ENCODE data around the gene MRTO4.
"Not testable (repeated sequence)": the region's sequence is repeated elsewhere in the genome, so short reads cannot be mapped to it uniquely, and the experiment has no call there.

Gene MRTO4

DNA sequence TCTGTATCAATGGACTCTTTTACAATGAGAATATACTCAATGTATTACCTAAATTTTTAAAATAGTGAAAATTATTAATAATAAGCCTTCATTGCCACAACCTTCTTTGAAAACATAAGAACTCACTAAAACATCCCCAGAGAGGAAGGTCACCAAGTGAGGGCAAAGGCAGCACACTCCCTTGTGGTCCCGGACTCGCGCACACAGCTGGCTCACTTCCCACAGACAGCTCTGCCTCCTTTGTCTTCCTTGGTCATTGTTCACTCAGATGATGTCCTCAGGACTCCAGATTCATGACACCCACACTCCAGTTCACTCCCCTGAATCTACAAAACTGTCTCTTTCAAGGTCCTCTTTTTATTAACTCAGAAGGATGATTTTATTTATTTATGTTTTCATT, 22.4 kb upstream of the MRTO4 start:
- DNase-seq = no peak

DNA sequence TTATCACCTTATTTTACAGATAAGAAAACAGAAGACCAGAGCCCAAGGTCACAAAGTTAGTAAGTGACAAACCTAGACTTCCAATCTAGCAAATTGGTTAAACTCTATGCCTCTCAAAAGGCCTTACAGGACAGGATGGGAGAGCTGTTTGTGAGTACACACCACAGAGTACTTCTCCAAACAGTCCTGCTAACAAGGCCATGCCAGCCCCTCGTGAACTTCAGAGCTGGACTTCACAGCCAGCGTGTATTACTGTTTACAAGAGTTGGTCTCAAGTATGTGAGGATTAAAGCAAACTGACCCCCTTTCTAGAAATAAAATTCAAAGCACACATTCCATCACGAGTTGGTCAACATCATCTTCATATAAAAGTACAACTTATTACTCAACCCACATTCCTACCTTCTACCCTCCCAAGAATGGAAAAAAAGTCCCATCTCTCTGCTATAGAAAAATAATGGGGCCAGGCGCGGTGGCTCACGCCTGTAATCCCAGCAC, 21.7 kb upstream of the MRTO4 start:
- no peak for DNase-seq

DNA sequence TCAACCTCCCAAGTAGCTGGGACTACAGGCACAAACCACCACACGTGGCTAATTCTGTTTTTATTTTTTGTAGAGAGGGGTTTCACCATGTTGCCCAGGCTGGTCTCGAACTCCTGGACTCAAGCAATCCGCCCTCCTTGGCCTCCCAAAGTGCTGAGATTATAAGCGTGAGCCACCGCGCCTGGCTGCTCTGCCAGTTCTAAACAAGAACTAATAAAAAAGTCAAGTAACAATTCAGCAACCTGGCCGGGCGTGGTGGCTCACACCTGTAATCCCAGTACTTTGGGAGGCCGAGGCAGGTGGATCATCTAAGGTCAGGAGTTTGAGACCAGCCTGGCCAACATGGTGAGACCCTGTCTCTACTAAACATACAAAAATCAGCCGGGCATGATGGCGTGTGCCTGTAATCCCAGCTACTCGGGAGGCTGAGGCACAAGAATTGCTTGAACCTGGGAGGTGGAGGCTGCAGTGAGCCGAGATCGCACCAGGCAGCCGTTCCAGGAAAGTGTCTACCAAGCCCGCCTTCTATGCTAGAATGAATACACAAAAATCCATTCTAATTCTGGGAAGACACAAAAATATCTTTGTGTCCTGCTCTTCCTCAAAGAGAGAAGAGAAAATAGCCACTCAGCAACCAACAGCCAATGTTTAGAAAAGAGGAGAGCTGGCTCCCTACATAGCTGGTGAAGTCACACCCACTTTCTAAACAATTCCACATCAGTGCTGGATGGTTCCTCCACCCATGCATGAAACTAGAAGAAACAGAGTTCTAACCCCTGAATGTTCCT, 19.7 kb upstream of the MRTO4 start:
- not testable (repeated sequence) for DNase-seq

DNA sequence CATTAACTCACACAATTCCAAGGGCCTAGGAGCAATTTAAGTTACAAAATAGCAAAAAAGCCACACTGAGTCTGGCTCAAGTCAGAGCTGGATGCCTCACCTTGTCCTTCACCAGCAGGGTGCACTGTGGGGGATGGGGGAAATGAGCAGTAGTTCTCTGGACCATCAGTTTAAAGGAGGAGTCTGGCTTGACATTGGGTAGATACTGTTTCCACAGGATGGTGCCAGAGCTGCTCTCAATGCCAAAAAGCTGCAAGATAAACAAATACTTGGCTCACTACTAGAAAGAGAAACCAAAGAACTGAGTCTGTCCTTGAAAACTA, 19.1 kb upstream of the MRTO4 start:
- no peak for DNase-seq

DNA sequence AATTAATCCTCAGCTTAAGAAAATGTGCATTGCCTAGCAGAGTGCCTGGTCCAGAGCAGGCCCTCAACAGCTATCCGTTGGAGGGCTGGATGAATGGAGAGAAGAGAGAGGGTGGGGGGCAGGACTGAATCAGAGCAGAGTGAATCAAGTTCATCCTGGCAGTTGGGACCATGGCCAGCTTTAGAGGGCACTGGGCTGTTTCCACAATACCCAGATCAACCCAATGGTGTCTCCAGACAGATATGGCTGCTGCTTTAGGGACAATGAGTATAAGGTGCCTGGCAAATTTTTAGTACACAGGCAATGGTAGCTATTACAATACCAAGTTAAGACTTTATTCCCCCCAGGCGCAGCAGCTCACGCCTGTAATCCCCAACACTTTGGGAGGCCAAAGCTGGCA, 17.4 kb upstream of the MRTO4 start:
- DNase-seq = no peak

DNA sequence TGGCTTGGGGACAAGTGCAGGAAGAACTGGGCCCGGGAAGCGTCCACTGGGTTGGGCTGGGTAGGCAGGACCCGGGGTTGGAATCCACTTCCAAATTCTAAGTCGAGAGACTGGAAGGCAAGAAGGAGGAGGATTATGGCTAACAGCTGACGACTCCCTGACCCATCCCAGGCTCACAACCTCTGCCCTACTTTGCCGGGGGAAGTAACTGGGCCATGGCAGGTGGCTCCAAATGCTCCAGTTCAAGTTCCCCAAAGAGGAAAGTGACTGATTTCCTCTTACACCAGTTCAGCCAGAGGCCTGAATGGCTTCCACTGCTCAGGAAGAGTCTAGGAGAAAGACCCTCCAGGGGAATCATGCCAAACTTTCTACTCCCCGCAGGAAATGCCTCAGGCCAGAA, 11.7 kb upstream of the MRTO4 start:
- DNase-seq = no peak

DNA sequence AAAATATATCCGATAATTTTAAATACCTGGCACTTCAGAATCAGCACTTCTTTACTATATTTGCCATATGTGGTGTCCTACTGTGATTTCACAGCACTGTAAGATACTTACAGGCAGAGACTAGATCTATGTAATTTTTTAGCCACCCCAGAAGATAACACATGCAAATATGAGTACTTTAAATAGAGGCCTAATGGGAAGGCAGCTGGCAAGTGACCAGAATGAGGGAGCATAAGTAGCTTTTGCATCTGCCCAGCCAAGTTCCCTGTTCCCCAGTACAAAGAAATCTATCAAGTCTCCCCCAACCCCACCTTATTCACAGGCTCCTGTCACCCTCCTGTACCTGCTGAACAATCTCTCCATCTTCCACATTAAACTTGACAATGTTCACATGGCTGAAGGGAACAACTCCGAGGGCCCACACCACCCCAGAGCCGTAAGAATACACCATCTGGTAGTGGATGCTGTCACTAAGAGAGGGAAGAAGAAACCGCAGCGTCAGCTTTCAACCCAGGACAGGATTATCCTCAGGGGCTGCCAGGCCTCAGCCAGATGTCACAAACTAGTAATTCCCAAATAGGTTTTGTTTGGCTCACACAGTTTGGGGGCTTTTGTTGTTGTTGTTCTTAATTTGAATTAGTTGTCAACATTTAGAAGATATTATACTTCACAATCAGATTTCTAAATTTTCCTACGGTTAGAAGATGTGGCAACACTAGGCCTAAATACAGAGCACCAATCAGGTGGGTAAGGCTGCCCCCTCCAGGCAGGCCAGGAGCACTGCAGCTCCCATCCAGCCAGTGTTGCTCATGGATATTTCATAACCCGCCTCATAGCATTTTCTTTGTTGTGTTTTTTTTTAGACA, 10.7 kb upstream of the MRTO4 start:
- DNase-seq = no peak

DNA sequence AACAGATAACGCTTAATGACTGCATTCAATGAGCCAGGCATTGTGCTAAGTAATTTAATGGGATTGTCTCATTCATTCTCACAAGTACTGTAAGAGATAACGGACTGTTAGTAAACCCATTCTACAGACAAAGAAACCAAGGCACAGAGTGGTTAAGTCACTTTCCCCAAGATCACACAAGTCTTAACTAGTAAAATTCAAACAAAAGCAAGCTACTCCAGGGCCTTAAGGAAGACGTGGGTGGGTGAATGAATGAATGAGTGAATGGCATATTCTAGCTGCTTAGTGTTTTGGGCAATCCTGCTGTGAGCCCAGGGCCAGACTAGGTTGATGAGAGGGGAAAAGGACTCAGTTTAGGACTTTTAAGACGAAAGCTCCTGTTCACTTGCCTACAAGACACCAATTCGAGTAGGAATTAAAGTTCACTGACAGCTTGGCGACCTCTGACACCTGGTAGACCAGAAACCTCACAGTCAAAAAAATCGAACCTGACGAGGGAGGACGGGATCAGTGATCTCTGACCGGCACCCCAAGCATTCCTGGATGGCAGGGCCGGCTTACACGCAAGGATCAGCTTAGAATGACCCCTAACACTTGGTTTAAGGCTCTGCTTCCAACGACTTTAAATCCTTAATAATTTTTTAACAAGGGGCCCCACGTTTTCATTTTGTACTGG, 838 bp upstream of the MRTO4 start:
- DNase-seq = no peak

DNA sequence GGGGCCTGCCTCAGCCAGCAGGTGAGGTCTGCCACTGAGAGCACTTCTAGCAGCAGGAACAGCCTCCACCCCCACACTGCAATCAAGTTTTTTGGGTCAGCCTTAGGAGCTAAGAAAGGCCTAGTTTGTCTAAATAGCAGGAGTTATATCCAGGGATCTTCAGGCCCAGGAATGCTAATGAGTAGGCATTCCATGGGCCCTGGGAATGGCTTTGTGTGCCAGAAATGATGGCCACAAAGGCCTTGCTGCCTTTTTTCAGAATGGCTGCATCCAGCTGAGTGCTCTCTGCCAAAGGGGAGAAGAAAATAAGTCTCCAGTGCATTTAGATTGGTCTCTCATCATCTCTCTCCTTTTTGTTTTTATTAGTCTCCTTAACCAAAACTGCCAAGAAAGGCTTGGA, 2.8 kb downstream of the MRTO4 start:
- no peak for DNase-seq

DNA sequence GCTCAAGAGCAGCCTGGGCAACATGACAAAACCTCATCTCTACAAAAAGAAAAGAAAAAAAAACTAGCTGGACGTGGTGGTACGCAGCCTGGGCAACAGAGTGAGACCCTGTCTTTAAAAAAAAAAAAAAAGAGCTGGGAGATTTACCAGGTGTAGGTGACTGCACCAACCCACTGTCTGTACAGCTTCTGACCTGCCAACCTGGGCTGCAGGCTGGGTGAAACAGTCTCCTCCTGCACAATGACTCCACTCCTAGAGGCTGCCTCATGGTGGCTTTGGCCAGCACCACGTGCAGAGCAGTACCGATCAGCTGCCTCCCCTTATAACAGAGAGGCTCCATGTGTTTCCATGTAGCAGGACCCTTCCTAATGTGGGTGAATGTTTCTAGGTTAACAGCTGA, 3.7 kb downstream of the MRTO4 start:
- DNase-seq = no peak

DNA sequence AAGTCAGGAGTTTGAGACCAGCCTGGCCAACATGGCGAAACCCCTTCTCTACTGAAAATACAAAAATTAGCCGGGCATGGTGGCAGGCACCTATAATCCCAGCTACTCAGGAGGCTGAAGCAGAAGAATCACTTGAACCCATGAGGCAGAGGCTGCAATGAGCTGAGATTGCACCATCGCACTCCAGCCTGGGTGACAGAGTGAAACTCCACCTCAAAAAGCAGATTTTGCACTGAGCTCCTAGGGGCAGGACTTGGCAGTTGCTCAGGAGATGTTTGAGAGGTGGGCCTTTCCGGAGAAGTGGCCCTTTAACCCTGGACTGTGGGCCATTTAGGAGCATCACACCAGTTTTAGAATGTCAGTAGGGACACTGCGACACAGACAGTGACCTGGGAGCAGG, 4.7 kb downstream of the MRTO4 start:
- DNase-seq = not testable (repeated sequence)

DNA sequence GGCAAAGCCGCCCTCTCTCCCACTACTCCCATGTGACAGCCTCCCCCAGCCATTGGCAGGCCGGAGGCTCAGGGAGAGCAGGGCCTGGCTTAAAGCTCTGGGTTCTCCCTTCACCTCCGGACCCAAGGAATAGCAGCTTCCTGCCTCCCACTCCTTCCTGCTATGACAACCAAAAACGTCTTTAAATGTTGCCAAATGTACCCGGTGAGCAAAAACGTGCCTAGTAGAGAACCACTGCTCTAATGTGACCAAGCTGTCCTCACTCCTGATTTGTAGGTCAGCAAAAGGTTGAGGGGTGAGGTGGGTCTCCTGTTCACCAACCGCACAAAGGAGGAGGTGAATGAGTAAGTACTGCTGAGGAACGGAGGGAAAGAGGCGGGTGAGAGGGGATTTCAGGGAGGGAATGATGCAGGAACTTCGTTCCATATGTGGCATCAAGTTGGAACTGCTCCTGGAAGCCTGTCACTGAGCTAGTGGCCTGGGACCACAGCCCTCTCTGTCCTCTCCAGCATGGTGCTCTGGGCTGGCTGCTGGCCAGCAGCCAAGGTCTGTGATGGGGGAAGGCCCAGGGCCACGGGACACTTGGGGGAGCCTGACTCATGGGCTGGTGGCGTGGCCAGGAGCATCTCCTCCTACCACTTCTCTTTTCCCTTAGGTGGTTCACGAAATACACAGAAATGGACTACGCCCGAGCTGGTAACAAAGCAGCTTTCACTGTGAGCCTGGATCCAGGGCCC, 5.7 kb downstream of the MRTO4 start:
- no peak for DNase-seq

DNA sequence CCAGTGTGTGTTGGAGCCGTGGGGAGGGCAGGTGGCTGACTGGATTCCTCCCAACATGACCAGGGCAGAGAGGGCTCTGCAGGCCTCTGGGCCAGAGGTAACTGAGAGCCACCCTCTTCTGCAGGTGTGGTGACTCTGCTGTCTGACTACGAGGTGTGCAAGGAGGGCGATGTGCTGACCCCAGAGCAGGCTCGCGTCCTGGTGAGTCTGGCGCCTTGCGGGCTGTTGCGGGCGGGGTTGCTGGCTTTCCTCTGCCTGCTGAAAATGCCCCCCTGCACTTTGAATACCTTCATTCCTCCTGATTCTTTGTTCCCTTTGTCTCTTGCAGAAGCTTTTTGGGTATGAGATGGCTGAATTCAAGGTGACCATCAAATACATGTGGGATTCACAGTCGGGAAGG, 6.7 kb downstream of the MRTO4 start:
- no peak for DNase-seq

DNA sequence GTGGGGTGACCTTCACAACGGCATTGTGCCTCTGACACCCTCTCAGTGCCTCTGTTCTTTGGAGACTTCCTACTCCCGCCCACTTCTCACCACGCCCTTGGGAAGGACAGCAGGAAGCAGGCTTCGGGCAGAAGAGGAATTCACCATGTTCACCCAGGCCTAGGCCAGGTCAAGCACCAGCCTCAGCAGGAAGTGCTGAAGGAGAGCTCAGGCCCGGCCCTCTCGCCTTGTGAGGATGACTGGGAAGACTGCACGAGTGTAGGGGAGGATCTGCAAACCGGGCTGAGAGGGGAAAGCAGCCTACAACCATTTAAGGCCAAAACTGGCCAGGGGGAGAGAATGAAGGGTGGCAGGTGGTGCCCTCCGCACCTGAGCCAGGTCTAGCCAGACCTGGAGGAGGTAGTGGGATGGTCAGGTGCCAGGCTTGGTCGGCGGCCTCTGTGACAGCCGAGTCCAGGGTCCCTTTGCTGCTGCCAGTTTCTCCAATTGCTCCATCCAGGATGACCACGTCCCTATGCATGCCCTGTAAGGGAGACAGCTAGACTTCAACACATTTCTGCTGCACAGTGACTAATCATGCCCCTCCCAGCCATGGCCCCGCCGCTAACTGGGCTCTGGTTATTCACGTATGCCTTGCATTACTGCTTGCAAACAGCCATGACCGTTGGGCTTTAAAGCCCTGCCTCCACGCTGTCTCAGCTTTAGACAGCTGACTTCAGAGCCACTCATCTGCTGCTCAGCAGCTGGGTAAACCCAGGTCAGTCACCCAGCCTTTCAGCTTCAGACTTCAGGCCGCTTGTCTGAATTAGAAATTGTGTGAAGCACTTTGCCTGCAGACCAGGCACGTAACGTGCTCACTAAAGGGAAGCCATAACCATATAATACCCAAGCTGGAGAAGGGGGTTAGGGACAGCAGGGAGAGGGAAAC, 8.9 kb downstream of the MRTO4 start:
- no peak for DNase-seq

DNA sequence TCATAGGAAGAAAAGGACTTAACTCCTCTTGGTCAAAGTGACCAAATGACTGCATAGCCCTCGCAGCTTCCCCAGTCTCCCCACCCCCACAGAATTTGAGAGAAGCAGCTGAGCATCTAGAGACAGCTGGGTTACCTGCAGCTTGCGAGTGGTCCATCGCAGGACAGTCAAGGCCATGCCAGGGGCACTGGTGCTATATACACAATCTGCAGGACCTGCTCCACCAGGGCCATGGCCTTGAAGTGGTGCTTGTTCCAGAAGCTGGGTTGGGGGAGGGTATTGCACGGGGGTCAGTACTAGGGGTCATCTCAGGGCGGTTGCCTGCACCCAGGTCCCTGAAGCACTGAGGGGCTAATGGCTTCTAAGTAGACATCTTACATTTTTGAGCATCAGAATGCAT, 10.4 kb downstream of the MRTO4 start:
- no peak for DNase-seq

DNA sequence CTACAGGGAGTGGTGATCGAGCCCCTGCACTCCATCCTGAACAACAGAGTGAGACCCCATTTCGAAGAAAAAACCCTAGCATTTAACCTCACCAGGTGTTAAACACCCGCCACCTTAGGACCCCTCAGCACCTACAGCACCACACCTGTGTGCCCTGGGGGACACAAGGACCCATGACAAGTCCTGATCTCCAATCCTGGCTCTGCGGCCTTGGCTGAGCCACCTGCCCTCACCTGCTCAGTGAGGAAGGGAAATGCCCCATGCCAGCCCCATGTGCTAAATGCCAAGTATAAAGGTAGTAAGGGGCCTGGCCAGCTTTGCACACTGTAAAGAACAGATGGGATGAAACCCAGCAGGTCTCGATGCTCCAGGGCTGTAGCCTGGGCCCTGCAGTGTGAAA, 11.1 kb downstream of the MRTO4 start:
- DNase-seq = no peak

DNA sequence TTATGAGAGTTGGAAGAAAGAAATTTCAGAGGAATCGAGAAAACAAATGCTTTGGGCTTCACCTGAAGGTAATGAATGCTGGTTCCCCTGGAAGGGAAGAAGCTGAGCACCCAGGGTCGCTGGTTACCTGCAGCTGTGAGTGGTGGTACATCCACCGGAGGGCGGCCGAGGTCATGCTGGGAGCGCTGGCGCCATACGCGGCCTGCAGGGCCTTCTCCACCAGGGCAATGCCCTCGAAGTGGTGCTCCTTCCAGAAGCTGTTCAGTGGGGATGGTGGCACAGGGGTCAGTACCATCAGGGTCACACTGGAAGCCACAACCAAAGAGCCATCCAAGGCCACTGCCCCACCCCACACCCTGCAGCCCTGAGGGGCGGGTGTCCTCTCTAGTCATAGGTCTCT, 16.8 kb downstream of the MRTO4 start:
- no peak for DNase-seq

DNA sequence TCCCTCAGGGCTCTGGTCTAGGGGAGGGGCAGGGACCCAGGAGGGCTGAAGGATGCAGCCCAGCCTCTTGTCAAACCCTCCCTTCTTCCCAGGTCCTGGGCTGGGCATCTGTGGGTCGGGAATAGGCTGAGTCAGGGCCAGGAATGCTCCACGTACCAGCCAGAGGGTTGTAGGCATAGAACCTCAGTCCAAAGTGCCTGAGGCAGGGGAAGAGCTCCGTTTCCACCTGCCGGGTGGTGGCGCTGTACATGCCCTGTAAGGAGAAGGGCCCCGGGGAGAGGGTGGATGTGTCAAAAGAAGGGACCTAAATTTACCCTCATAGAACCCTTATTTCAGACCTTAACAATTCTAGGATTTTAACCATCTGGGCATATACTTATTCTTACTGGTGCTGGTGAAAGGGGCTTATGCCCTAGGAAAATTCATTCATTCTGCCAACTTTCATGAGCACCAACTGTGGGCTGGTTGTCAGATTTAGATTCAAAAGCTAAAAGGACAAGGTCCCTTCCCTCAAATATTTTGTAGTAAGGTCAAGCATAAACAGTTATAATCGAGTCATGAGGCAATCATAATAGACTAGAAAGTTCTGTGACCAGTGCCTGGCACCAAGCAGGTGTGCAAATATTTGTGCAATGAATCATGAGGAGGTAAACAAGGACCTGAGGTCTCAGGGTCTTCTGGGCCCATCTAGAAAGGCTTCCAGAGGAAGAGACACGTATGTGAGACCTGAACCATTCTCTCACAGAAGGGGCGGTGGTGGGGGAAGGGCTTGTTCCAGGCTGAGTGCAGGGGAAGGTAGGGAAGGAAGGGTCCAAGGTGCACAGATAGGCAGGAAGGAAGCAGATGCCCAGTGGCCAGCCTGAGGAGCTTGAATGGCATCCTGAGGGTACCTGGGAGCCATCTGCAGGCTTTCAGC, 18.1 kb downstream of the MRTO4 start:
- DNase-seq = not testable (repeated sequence)

DNA sequence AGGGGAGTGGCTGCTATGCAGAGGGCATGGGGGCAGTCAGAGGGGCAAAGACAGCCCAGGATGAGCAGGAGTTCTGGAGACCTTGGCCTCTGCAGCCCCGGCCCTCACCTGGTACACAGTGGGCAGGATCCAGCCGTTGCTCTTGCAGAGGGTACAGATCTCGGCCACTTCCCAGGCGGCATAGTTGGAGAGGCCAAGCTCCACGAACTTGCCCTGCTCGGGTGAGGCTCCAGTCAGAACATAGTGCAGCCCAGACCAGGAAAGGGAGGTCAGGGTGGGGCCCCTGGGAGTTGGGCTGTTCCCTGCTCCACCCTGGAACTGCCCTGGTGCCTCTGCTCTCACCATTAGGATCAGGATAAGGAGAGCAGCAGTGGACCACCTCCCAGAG, 18.7 kb downstream of the MRTO4 start:
- not testable (repeated sequence) for DNase-seq

DNA sequence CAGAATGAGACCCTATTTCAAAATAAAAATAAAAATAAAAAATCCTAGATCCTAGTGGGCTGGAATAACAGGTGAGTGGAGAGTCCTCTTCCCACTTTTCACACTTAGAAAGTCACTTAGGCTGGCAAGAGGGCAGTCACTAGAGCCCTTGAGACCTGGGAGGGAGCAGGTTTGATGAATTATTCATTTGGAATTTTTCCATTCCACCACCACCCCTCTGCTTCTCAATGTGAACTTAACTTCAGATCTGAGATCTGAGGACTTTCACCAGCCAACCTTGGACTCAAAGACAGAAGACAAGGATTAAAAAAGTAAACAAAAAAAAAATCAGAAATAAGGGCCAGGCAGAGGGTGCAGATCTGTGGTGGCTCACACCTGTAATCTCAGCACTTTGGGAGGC, 20.5 kb downstream of the MRTO4 start:
- DNase-seq = no peak

Measured in cortex of kidney (tissue), 1 donor.